ENCODE measurements around the gene CDHR2. TPM values are rescaled to one million over a fixed set of nuclear protein-coding genes. Genes with fewer than 3 reads are reported as not detected.

CDHR2 gene
- polyA plus RNA-seq (2011; rRNA removed) = not detected in 2 replicates
- not detected in 2 replicates for polyA minus RNA-seq (2011; rRNA and poly(A)+ RNA removed)

- TF ChIP-seq, protein P1, sequence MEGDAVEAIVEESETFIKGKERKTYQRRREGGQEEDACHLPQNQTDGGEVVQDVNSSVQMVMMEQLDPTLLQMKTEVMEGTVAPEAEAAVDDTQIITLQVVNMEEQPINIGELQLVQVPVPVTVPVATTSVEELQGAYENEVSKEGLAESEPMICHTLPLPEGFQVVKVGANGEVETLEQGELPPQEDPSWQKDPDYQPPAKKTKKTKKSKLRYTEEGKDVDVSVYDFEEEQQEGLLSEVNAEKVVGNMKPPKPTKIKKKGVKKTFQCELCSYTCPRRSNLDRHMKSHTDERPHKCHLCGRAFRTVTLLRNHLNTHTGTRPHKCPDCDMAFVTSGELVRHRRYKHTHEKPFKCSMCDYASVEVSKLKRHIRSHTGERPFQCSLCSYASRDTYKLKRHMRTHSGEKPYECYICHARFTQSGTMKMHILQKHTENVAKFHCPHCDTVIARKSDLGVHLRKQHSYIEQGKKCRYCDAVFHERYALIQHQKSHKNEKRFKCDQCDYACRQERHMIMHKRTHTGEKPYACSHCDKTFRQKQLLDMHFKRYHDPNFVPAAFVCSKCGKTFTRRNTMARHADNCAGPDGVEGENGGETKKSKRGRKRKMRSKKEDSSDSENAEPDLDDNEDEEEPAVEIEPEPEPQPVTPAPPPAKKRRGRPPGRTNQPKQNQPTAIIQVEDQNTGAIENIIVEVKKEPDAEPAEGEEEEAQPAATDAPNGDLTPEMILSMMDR (IDR thresholded peaks at IDR 0.05; ENCODE audit: low read depth, low read length) = no peak
- Histone ChIP-seq H3K4me3 (ENCODE audit: low read depth, low read length) (no peak within 1 kb of the TSS), H3K9me3 (ENCODE audit: control insufficient read depth, insufficient read depth, low read length) (no peaks in the 10 kb centered on the region; the same call in 1 of the 2 replicates), H3K27ac (ENCODE audit: low read depth, low read length) (no peak within 1 kb of the TSS), H3K27me3 (ENCODE audit: control insufficient read depth, insufficient read depth, low read length) (peaks cover 13% of the 10 kb centered on the region)
- ChIA-PET POLR2A (no interaction called here), CTCF (interaction anchor here (0.6 kb wide), 1 partner anchor 230 kb away, joined by 3 read pairs; no protein-coding TSS in a partner anchor)
- DNase-seq (ENCODE audit: low read depth, low spot score) = no peak
These were observed at the start of gene CDHR2 for GRCh38 chr5:176548967-176549444. CDHR2 (plus strand) TSS chr5:176549342; CDS start chr5:176565353, 16,011 bp downstream.

DNA sequence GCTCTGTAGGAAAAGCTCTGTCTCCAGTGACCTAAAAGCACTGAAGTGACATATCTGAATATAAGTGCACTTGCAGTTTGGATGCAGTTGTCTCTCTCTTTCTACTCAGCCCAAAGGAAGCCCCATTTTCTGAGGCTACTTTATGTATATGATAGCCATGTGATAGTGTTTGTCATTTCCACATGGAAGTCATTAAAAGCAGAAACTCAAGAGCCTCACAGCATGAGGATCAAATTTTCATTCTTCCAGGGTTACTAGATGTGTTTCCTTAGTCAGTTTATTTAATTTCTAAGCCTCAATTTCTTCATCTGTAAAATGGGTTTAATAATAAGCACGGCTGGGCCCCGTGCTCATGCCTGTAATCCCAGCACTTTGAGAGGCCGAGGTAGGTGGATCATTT is 48.6 kb upstream of the CDHR2 start:
- no peaks in the 10 kb centered on the region for H3K27me3 ChIP-seq (ENCODE audit: control insufficient read depth, insufficient read depth, low read length)
- no peaks in the 10 kb centered on the region for H3K9me3 ChIP-seq (ENCODE audit: control insufficient read depth, insufficient read depth, low read length)
- TF ChIP-seq, protein P1 (IDR thresholded peaks at IDR 0.05; ENCODE audit: low read depth, low read length) = no peak
- no peak for DNase-seq (ENCODE audit: low read depth, low spot score)
- CTCF ChIA-PET = interaction anchor here (0.6 kb wide), 1 partner anchor 43 kb away, joined by 4 read pairs; no protein-coding TSS in a partner anchor
- POLR2A ChIA-PET = interaction anchor here (1.5 kb wide), 2 partner anchors 9 to 34 kb away, joined by 4 to 9 read pairs; no protein-coding TSS in a partner anchor
- no peak overlapping the region for H3K27ac ChIP-seq (ENCODE audit: low read depth, low read length)
- H3K4me3 ChIP-seq (ENCODE audit: low read depth, low read length) = no peak overlapping the region

- Histone ChIP-seq H3K27me3 (ENCODE audit: control insufficient read depth, insufficient read depth, low read length) (no peaks in the 10 kb centered on the region), H3K9me3 (ENCODE audit: control insufficient read depth, insufficient read depth, low read length) (no peaks in the 10 kb centered on the region), H3K4me3 (ENCODE audit: low read depth, low read length) (no peak overlapping the region), H3K27ac (ENCODE audit: low read depth, low read length) (no peak overlapping the region)
- ChIA-PET CTCF (interaction anchor here (0.7 to 1.1 kb wide), 3 partner anchors 54 to 86 kb away, joined by 4 to 8 read pairs (median 5); no protein-coding TSS in a partner anchor), POLR2A (interaction anchor here (0.6 to 1.5 kb wide), 5 partner anchors 10 to 397 kb away, joined by 3 to 9 read pairs (median 6); partner anchors contain the start of gene RNF44)
- TF ChIP-seq, protein P1 (IDR thresholded peaks at IDR 0.05; ENCODE audit: low read depth, low read length) = no peak
- peak; percentile 53 for DNase-seq (ENCODE audit: low read depth, low spot score)
These were observed 47.8 kb upstream of the CDHR2 start for GRCh38 chr5:176501333-176501732.

GRCh38 chr5:176503496-176503895 is 45.6 kb upstream of the CDHR2 start:
- POLR2A ChIA-PET = no interaction called here
- Histone ChIP-seq H3K4me3 (ENCODE audit: low read depth, low read length) (no peak overlapping the region), H3K27me3 (ENCODE audit: control insufficient read depth, insufficient read depth, low read length) (no peaks in the 10 kb centered on the region), H3K9me3 (ENCODE audit: control insufficient read depth, insufficient read depth, low read length) (no peaks in the 10 kb centered on the region), H3K27ac (ENCODE audit: low read depth, low read length) (no peak overlapping the region)
- DNase-seq (ENCODE audit: low read depth, low spot score) = no peak
- TF ChIP-seq, protein P1 (IDR thresholded peaks at IDR 0.05; ENCODE audit: low read depth, low read length) = no peak
- CTCF ChIA-PET = no interaction called here

GRCh38 chr5:176507911-176508310 is 41.2 kb upstream of the CDHR2 start:
- H3K27me3 ChIP-seq (ENCODE audit: control insufficient read depth, insufficient read depth, low read length) = no peaks in the 10 kb centered on the region
- ChIA-PET POLR2A (no interaction called here), CTCF (interaction anchor here (1.4 kb wide), 1 partner anchor 60 kb away, joined by 4 read pairs; the partner anchor contains the start of gene FAF2)
- TF ChIP-seq, protein P1 (IDR thresholded peaks at IDR 0.05; ENCODE audit: low read depth, low read length) = no peak
- no peak overlapping the region for H3K27ac ChIP-seq (ENCODE audit: low read depth, low read length)
- H3K9me3 ChIP-seq (ENCODE audit: control insufficient read depth, insufficient read depth, low read length) = no peaks in the 10 kb centered on the region
- no peak overlapping the region for H3K4me3 ChIP-seq (ENCODE audit: low read depth, low read length)
- no peak for DNase-seq (ENCODE audit: low read depth, low spot score)
